ENCODE results near the gene EPG5. TPM values are rescaled to one million over a fixed set of nuclear protein-coding genes. Genes with fewer than 3 reads are reported as not detected.
A peak's percentile ranks its signal among the peaks of the same experiment; 100 is the strongest.

Gene EPG5
- total RNA-seq, 1 donor from 2014 or later, result 40.3 TPM

DNA sequence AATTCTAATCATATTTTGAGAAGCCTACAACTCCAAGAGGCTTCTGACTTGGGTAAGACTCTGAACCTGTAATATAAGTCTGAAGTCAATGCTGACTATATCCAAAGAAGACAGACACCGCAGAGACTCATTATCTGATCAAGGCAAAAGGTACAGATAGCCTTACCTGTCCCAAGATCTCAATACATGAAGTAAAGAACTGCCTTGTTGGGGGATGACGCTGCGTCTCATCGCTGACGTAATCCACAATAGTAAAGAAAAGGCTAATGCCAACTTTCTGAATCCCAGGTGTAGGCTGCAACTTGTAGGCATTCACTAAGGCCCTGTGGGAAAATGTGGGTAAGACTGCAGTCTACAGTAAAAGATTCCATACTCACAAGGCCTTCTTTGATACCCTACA lies 79.5 kb downstream of the EPG5 start:
- ATAC-seq, result no peak
- DNase-seq (ENCODE audit: low spot score), result no peak
- intact Hi-C loops (cut with DNase I), result no loop called here

DNA sequence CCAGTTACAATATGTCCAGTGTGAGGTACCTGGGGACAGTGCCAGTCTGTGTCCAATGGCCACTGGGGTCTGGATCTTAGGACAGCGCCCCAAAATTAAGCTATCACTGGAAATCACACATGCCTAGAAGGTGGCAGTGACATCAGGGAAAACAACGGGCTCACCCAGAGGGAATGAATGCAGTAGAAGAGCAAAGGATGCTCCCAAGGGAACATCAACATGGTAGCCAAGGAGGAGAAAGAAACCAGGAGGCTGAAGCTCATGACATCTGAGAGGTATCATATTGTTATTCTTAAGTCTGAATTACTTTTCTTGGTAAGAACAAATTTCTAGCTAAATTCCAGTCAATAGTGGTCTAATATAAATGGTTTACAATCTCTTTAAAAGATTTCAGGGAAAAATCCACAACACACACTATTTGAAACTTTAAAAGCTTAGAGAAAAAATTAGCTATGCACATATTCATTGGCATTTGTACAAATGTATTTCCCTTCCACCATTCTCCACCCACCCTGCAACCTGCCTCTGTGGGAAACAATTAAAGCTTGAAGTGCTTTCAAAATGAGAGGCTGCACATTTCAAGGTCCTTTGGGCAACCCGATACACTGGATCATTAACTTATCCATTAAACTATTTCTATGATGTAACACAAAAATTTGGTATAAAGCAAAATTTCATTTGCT lies 86.1 kb downstream of the EPG5 start:
- DNase-seq (ENCODE audit: low spot score) (no peak), ATAC-seq (no peak)
- intact Hi-C loops (cut with DNase I), result no loop called here

DNA sequence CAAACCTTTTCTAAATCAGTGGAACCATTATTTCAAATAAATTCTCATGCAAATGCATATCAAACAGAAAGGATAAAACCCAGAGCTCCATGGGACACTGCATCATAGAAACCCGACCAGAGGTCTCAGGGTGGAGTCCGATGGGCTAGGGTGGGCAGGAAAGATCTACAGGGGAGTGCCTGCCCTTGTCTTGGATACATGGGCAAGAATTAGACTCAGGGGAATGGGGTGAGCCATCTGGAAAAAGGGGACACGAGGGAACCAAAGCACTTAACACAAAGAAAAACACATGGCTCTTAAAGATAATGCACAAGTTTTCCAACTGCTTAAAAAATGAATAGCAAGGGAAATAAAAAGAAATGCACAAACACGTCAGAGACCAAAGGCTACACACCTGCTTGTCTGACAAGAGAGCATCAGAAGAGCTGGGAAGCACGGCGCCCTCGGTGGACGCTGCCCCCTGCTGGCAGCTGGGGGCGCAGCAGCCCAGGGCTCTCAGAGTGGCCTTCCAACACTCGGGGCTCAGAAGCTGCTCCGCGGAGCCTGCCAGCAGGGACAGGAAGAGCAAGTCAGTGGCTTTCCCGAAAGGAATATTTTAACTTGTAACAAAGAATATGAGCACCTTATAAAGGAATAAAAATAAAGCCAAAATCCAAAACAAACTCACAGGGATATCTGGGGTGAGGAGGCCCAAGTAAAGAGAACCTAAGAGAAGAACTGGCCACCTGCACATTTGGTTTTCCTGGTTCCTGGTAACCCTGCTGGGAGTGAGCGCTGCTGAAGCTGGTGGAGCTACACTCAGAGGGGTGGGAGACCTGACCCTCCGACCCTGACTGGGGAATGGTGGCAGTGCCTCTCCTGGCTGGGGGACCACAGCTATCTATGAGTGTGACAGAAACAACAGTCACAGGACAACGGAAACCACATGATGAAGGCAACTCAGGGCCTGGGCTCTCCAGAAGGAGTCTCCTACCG lies 87.2 kb downstream of the EPG5 start:
- intact Hi-C loops (cut with DNase I), result no loop called here
- DNase-seq (ENCODE audit: low spot score) (peak; percentile 78), ATAC-seq (peak; percentile 94)

DNA sequence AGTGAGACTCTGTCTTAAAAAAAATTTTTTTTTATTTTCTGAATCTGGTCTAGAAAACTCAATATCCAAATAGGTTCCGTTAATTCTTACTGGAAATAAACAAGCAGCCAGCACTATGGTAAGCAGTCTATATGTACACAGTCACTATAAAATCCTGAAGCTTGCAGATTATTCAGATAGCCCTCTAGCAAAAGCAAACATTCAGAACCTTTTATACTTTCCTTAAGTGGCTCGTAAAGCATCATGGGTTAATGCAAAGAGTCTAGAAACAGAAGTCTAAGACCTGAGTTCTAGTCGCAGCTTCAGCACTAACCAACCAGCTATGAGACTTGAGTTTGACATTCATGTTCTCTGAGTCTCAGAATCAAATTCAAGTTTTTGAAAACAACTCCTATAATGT lies 89.7 kb downstream of the EPG5 start:
- DNase-seq (ENCODE audit: low spot score) (no peak), ATAC-seq (no peak)
- intact Hi-C loops (cut with DNase I), result no loop called here

DNA sequence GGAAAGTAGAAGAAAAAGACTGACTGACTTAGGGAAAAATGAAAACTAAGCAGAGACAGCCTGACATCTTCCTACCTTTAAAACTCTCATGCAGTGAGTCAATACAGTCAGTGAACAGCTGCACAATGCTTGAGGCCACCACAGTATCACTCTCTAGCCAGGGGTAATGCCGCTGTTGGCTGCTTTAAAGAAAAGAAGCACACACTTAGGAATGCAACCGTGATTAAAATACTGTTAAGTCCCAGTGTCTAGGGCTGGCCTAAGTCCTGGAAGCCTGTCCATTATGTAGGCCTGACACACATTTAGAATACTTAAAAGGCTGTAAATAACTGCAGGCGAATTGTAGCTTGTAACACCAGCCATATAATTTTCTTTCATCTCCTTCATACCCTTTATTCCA lies 91.0 kb downstream of the EPG5 start:
- ATAC-seq, result no peak
- intact Hi-C loops (cut with DNase I), result no loop called here

DNA sequence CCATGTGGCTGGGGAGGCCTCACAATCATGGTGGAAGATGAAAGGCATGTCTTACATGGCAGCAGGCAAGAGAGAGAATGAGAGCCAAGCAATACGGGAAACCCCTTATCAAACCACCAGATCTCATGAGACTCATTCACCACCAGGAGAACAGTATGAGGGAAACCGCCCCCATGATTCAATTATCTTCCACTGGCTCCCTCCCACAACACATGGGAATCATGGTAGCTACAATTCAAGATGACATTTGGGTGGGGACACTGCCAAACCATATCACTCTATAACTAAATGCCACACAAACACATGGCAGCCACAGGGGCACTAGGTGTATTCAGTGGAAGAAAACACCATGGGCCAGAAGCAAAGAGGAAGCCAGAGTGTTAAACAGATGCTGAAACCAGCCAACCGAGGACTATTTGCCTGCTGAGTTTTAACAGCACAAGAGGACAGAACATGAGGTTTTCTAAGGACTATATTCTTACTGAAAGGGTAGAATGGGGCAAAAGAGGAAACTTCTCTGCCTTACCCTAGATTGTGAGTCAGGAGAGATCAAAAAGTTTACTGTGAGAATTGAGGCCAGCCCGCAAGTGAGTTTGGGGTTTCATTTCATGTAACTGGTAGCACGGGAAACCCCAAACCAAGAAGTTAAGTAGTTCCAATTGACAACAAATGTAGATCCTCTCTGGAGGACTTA lies 92.5 kb downstream of the EPG5 start:
- DNase-seq (ENCODE audit: low spot score), result no peak
- intact Hi-C loops (cut with DNase I), result no loop called here
- ATAC-seq, result no peak

More for the DNA sequence above, 91.0 kb downstream of the EPG5 start:
- no peak for DNase-seq (ENCODE audit: low spot score)

DNA sequence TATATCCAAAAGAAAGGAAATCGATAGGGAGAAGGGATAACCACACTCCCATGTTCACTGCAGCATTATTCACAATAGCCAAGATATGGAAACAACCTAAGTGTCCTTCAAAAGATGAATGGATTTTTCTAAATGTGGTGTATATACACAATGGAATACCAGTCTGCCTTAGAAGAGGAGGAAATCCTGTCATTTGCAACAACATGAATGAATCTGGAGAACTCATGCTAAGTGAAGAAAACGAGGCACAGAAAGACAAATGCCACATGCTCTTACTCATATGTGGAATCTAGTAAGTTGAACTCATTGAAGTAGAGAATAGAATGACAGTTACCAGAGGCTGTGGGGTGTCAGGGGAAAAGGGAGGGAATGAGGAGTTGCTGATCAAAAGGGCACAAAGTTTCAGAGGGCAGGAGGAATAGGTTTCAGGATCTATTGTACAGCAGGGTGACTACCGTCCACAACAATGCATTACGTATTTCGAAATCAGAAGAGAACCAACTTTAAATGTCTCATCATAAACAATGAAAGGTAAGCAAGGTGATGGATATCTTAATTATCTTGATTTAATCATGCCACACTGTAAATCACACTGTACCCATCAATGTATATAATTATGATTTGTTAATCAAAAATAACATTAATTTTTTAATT lies 95.6 kb downstream of the EPG5 start:
- no peak for DNase-seq (ENCODE audit: low spot score)
- intact Hi-C loops (cut with DNase I), result no loop called here
- no peak for ATAC-seq

DNA sequence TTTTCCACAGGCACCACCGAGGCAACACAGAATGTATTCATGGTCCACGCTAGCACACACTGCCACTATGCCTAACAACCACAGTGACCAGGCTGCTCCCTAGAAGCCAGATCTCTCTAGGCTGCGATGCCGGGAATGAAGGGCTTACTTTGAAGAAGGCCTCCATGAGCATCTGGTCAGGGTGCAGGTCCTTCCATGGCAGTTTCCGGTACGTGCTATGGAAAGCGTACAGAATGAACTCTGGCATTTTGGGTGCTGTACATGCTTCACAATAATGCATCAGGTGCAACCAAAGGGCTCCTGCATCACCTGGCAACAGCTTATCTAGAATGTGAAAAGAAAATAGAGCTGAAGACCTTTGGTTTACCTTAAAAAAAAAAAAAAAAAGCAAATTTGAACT lies 96.7 kb downstream of the EPG5 start:
- intact Hi-C loops (cut with DNase I), result no loop called here
- DNase-seq (ENCODE audit: low spot score) (no peak), ATAC-seq (no peak)

DNA sequence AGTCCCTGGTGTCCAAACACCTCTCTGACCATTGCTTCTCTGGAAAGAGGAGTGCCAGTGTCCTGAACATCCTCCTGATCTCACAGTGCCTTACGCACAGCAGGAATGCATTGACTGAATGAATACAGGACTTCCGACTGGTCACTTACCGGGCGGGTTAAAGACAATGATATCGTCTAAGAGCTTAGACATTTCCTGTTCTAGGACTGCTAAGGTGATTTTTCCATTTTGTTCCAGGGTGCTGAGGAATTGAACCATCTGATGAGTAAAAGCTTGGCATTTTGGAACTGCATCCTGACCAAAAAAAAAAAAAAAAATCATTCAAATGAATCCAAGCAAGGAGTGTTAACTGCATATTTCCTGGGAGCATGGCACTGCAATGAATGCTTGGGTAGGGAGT lies 101.7 kb downstream of the EPG5 start:
- DNase-seq (ENCODE audit: low spot score) (no peak), ATAC-seq (no peak)
- intact Hi-C loops (cut with DNase I), result no loop called here

DNA sequence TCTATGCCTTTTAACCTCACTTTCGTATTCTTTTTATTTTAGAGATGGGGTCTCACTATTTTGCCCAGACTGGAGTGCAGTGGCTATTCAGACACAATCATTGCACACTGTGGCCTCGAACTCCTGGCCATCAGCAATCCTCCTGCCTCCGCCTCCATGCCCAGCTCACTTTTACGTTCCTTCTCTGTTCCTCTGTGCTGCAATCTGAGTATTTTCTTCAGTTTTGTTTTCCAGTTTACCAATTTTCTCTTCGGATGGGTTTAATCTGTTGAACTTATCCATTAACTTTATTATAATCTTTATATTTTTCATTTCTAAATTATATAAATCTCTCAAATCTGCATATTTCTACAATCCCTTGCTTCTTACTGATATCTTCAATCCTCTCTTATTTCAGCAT lies 103.0 kb downstream of the EPG5 start:
- DNase-seq (ENCODE audit: low spot score) (no peak), ATAC-seq (no peak)
- intact Hi-C loops (cut with DNase I), result no loop called here

DNA sequence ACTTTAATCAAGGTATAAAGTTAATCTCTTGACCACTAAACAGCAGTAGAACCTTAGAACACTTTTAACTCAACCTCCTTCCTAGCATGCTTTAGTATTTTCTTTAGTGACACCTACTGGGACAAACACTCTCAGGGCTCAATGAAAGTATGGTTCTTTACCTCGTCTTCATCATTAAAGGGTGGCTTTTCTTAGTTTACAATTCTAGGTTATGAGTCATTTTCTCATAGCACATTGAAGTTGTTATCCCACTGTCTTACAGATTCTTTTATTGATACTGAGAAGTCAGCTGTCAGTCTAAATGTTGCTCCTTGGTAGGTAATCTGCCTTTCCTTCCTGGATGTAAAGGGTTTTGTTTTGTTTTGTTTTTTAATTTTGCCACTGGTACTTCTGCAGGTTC lies 103.7 kb downstream of the EPG5 start:
- DNase-seq (ENCODE audit: low spot score), result no peak
- intact Hi-C loops (cut with DNase I), result no loop called here
- no peak for ATAC-seq

DNA sequence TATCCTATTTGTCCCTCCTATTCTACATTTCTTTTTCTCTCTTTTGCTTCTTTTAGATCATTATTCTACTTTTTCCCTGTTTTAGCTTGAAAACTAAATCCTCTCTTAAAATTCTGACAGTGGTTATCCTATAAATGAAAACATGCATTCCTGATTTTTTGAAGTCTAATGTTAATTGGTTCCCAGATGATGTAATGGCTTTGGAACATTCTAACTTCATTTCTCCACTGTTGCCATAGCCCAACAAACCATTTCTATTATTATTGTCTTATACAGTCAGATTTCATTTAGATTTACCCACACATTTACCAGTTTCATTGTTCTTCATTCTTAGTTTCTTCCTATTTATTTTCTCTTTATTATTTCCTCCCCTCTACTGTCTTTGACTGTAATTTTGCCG lies 105.2 kb downstream of the EPG5 start:
- DNase-seq (ENCODE audit: low spot score) (no peak), ATAC-seq (no peak)
- intact Hi-C loops (cut with DNase I), result no loop called here

DNA sequence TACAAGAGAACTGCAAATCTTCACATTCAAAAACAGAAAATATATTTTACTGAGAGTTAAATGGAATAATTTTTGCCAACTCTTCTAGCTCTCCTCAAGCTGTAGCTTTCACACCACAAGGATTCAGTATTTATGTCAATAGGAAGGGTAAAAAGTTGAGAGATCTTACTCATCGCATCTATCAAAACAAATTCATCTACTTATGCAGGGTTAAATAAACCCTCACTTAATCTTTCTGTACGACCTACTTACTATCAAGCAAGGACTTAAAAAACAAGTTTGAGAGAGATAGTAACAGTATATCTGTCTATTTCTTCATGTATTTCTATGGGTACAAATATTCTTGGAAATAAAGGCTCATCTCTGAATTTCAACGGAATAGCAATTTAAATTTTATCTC lies 106.2 kb downstream of the EPG5 start:
- ATAC-seq (no peak), DNase-seq (ENCODE audit: low spot score) (no peak)
- intact Hi-C loops (cut with DNase I), result no loop called here

DNA sequence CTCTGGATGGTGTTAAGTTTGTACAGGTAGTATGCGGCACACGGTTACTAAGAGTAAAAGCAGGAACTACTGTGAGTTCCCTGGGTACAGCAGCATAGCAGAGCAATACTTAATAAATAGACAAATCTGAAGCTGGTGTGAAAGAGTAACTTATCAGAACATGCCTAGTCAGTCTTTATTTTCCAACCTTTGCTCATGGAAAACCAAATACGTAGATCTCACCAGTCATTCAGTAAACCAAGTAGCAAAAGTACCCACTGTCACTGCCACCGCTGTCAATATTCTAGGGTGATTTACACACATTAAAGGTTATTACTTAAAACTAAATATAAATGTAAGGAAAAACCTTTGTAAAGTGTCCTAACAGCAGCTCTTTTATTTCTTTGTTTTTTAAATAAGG lies 106.6 kb downstream of the EPG5 start:
- ATAC-seq, result no peak
- intact Hi-C loops (cut with DNase I), result no loop called here

DNA sequence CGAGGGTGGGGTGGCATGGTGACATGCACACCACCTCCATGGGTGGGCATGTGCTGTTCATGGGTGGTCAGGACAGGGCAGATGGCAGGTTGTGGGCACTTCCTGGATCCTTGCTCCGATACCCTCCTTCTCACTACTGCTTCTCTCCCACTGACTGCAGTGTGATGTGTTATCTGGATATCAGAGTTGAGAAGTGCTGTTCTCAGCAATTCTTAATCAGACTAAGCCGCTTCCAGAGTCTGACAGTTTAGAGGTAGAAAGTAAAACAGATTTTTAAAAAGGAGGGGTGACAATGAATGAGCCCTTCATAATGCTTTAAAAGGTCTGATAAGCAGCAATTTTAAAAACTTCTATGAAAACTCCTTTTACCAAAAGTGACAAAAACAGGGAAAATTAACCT lies 107.8 kb downstream of the EPG5 start:
- intact Hi-C loops (cut with DNase I), result no loop called here
- ATAC-seq (no peak), DNase-seq (ENCODE audit: low spot score) (no peak)

More for the DNA sequence above, 106.6 kb downstream of the EPG5 start:
- DNase-seq (ENCODE audit: low spot score), result no peak

DNA sequence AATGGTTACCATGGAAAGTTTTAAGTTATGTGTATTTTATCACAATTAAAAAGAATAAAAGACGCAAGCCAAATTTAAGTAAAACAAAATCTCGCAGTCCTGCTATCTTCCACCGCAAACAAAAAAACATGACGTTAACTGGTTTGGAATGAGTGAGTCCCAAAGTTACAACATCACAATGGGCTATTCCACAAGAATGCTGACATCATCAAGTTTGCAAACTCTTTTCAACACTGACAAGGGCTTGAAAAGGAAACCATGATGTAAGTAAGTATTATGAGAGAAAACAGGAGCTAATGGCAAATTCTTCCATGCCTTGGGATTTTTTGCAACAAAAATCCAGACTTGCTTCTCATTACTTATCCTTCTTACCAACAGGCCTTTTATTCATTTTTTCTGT lies 110.6 kb downstream of the EPG5 start:
- DNase-seq (ENCODE audit: low spot score) (no peak), ATAC-seq (no peak)
- intact Hi-C loops (cut with DNase I), result no loop called here

DNA sequence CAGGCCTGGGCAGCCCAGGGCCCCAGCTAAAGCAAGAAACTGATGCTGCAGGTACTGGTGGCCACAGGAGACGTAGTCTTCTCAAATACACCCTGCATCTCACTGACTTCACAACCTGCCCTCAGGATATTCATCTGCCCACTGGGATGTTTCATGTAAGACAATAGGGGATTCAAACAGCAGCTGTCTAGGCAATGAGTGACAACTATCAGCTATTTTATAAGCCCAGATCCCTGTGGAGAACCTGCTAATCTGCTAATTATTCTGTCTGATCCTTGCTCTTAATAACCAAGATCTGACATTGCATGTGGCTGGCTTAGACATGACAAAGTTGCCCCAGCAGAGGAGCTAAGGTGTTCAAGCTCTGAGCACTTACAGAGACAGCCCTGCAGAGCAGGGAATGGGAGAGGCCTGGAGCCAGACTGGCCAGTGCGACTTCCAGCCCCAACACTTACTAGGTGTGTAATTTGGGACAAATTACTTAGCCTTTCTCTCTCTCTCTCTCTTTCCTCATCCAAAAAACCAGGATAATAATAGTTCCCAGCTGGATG lies 113.0 kb downstream of the EPG5 start:
- intact Hi-C loops (cut with DNase I), result no loop called here
- ATAC-seq (no peak), DNase-seq (ENCODE audit: low spot score) (no peak)

DNA sequence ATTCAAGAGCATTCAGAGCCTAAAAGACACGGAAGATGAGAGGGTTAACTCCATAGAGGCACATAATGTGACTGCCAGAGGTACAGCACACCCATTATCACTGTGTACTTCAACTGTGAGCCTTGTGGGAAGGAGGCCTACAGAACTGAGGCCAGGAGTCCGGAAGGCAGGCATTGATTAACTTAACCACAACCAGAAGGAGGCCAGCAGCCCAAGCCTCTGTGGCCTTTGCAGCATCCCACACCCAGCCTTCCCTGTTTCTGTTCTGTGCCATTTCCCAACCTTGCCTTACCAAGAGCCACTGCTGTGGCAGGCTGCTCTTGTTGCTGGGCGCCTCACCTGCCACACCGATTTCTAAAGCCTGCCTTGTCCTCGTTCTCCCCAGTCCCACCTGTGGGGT lies 114.5 kb downstream of the EPG5 start:
- ATAC-seq (no peak), DNase-seq (ENCODE audit: low spot score) (no peak)
- intact Hi-C loops (cut with DNase I), result no loop called here
